Suprapubic skin (tissue), 4 donors: Measurements from ENCODE around the gene GRM5. TPM values are rescaled to one million over a fixed set of nuclear protein-coding genes. Genes with fewer than 3 reads are reported as not detected.

Experiments used
- DNase-seq, 2 donors: peaks; one replicate each; pipeline ENCODE4 v3.0.0-alpha.2; 2019; ENCODE audit warnings: low spot score in 2 of 2
- H3K27ac ChIP-seq: fragments of 200-600 bp; sonication (generic); one replicate; pipeline ENCODE4 v1.5.1; 2019
- H3K27me3 ChIP-seq: fragments of 200-600 bp; sonication (generic); one replicate; pipeline ENCODE4 v1.5.1; 2019
- H3K36me3 ChIP-seq: fragments of 200-600 bp; sonication (generic); one replicate; pipeline ENCODE4 v1.5.1; 2019
- H3K4me1 ChIP-seq: fragments of 200-600 bp; sonication (generic); one replicate; pipeline ENCODE4 v1.5.1; 2019
- H3K4me3 ChIP-seq: fragments of 200-600 bp; sonication (generic); one replicate; pipeline ENCODE4 v1.5.1; 2019; ENCODE audit warnings: mild to moderate bottlenecking
- H3K9me3 ChIP-seq: fragments of 200-600 bp; sonication (generic); one replicate; pipeline ENCODE4 v1.5.1; 2019
- CTCF ChIP-seq, 2 donors: fragments of 200-600 bp in 1 of 2; fragments of 450-650 bp in 1 of 2; sonication (generic) in 1 of 2; IDR thresholded peaks; one replicate each; pipeline ENCODE4 v1.5.1; 2016 to 2019; ENCODE audit warnings: antibody characterized with exemption in 2 of 2, mild to moderate bottlenecking in 1 of 2, moderate library complexity in 1 of 2
- EP300 ChIP-seq: sonication (generic); formaldehyde crosslinking; IDR thresholded peaks from one replicate; pipeline ENCODE4 v1.6.1; 2017; ENCODE audit warnings: antibody characterized with exemption
- POLR2A ChIP-seq, 2 donors: fragments of 450-650 bp; IDR thresholded peaks; one replicate each; pipeline ENCODE4 v1.6.1; 2017; ENCODE audit warnings: antibody characterized with exemption in 2 of 2, mild to moderate bottlenecking in 2 of 2, moderate library complexity in 2 of 2
- POLR2AphosphoS5 ChIP-seq, 3 donors: sonication (generic); formaldehyde crosslinking; IDR thresholded peaks; one replicate each; pipeline ENCODE4 v1.6.1; 2017; ENCODE audit warnings: antibody characterized with exemption in 3 of 3
- WGBS: methylation state at CpG from one replicate; pipeline ENCODE4 v1.1.5; 2018; 5-methylcytosine and 5-hydroxymethylcytosine counted together
- total RNA-seq, 4 donors: library from RNA; depleted of rRNA; stranded (reverse); fragments of >200 nt; gene quantifications; one replicate each; pipeline ENCODE4 v1.1.0, GENCODE V29; 2016

The GRM5 gene
- total RNA-seq, 4 donors from 2014 or later = not detected

GRCh38 chr11:88454881-88455280 lies 610.9 kb downstream of the GRM5 start:
- Histone ChIP-seq H3K36me3 (no peaks in the 10 kb centered on the region), H3K27ac (no peak overlapping the region), H3K4me3 (no peak overlapping the region), H3K4me1 (no peaks in the 10 kb centered on the region), H3K9me3 (no peaks in the 10 kb centered on the region), H3K27me3 (no peaks in the 10 kb centered on the region)
- TF ChIP-seq CTCF (IDR thresholded peaks at IDR 0.05) (no peak), EP300 (no peak), POLR2AphosphoS5 (IDR thresholded peaks at IDR 0.05) (no peak), POLR2A (IDR thresholded peaks at IDR 0.05) (no peak)
- DNase-seq = no peak
- WGBS = 74% methylated on average over 3 of the region's 3 CpGs

Other genes starting within 250 kb of the GRM5 start
- 10 to 100 TPM in 3 of 4 donors, 1 to 10 TPM in 1; 9.2 to 29.9 (median 16.3) TPM for gene TYR, start 111.9 kb upstream of the GRM5 start, total RNA-seq